Type B pancreatic cell (in vitro differentiated cells): ENCODE results near the gene CCDC9. TPM values are rescaled to one million over a fixed set of nuclear protein-coding genes. Genes with fewer than 3 reads are reported as not detected.
A peak's percentile ranks its signal among the peaks of the same experiment; 100 is the strongest.

Experiments used
- DNase-seq: peaks from one replicate; pipeline ENCODE4 v3.0.0; 2021; ENCODE audit warnings: mixed read lengths; ENCODE audit not compliant: unreplicated experiment; ENCODE audit errors: extremely low spot score
- H3K27ac Mint-ChIP-seq: 2 replicates; pipeline ENCODE4 v1.8.0; 2021; ENCODE audit warnings: mild to moderate bottlenecking, mixed read lengths
- H3K27me3 Mint-ChIP-seq: 2 replicates; pipeline ENCODE4 v1.8.0; 2021; ENCODE audit warnings: mixed read lengths
- H3K36me3 Mint-ChIP-seq: 2 replicates; pipeline ENCODE4 v1.8.0; 2021; ENCODE audit warnings: mixed read lengths
- H3K4me1 Mint-ChIP-seq: one replicate; pipeline ENCODE4 v1.8.0; 2021; ENCODE audit warnings: mixed read lengths; ENCODE audit not compliant: unreplicated experiment
- H3K4me3 Mint-ChIP-seq: 2 replicates; pipeline ENCODE4 v1.8.0; 2021; ENCODE audit warnings: mild to moderate bottlenecking, mixed read lengths
- H3K9me3 Mint-ChIP-seq: 2 replicates; pipeline ENCODE4 v1.8.0; 2021; ENCODE audit warnings: mixed read lengths
- total RNA-seq: library from RNA; stranded (reverse); gene quantifications from 2 replicates; pipeline ENCODE4 v1.2.1, GENCODE V29; 2021; ENCODE audit warnings: low replicate concordance
- TF ChIP-seq, protein P1 (sequence below): fragments of 200-600 bp; sonication (generic); conservative IDR thresholded peaks from 2 replicates; pipeline ENCODE4 v1.5.0; 2021; ENCODE audit warnings: antibody characterized with exemption, mild to moderate bottlenecking

The CCDC9 gene
- total RNA-seq, 1 donor from 2014 or later, result 22.4 TPM

DNA sequence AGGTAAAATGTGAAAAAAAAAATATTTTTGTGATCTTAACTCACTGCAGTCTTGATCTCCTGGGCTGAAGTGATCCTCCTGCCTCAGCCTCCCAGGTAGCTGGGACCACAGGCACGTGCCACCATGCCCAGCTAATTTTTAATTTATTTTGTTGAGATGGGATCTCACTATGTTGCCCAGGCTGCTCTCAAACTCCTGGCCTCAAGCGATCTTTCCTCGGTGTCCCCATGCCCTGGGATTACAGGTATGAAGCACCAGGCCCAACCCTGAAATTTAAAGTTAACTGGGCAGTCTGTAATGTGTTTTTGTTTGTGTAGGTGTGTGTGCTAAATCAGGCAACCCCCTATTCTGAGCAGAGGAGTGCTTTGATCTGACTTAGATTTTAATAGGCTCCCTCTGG, 50.0 kb downstream of the CCDC9 start:
- H3K9me3 Mint-ChIP-seq, result peaks cover 5% of the 10 kb centered on the region
- no peak for DNase-seq
- peaks cover 15% of the 10 kb centered on the region for H3K27me3 Mint-ChIP-seq
- H3K36me3 Mint-ChIP-seq, result no peaks in the 10 kb centered on the region
- H3K4me1 Mint-ChIP-seq, result peaks cover 3% of the 10 kb centered on the region
- no peak overlapping the region for H3K27ac Mint-ChIP-seq
- TF ChIP-seq, protein P1, sequence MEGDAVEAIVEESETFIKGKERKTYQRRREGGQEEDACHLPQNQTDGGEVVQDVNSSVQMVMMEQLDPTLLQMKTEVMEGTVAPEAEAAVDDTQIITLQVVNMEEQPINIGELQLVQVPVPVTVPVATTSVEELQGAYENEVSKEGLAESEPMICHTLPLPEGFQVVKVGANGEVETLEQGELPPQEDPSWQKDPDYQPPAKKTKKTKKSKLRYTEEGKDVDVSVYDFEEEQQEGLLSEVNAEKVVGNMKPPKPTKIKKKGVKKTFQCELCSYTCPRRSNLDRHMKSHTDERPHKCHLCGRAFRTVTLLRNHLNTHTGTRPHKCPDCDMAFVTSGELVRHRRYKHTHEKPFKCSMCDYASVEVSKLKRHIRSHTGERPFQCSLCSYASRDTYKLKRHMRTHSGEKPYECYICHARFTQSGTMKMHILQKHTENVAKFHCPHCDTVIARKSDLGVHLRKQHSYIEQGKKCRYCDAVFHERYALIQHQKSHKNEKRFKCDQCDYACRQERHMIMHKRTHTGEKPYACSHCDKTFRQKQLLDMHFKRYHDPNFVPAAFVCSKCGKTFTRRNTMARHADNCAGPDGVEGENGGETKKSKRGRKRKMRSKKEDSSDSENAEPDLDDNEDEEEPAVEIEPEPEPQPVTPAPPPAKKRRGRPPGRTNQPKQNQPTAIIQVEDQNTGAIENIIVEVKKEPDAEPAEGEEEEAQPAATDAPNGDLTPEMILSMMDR, result no peak
- H3K4me3 Mint-ChIP-seq, result no peak overlapping the region

DNA sequence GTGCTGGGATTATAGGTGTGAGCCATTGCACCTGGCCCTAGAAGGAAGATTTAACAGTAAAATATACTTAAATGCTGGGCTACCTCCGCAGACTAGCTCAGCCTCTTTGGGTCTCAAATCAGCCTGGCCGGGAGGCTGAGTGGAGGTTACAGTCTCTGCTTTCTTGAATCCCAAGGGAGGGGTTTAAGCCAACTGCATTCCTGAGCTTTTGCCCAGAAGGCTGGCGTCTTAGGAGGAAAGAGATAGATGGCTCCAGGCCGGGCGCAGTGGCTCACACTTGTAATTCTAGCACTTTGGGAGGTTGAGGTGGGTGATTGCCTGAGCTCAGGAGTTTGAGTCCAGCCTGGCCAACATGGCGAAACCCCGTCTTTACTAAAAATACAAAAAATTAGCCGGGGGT, 52.7 kb downstream of the CCDC9 start:
- H3K27ac Mint-ChIP-seq, result peak overlapping the region; percentile 69
- peaks cover 3% of the 10 kb centered on the region for H3K4me1 Mint-ChIP-seq
- no peak for DNase-seq
- H3K4me3 Mint-ChIP-seq, result no peak overlapping the region
- H3K36me3 Mint-ChIP-seq, result no peaks in the 10 kb centered on the region
- TF ChIP-seq, protein P1, result no peak
- peaks cover 15% of the 10 kb centered on the region for H3K27me3 Mint-ChIP-seq
- H3K9me3 Mint-ChIP-seq, result peaks cover 5% of the 10 kb centered on the region

DNA sequence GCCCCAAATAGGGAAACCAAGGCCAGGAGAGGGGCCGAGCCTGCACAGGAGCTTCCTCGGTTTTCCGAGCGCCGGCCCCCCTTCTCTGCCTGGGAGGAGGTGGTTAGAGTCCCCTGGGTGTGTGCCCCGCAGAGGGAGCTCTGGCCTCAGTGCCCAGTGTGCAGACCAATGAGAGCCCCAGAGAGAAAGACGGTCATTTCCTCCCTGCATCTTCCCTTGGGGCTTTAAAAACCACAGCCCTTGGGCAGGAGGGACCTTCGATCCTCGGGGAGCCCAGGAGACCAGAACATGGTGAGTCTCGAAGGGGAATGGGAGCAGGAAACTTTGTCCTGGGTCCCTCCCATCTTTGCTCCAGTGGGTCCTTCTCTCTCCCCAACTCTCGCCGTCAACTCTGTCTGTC, 53.3 kb downstream of the CCDC9 start, which contains the start of gene C5AR1:
Gene C5AR1 (plus strand): TSS at position 254 of the 400 bp plus-strand sequence. CDS start 35 bp downstream, at position 289.
- Mint-ChIP-seq H3K36me3 (no peaks in the 10 kb centered on the region), H3K4me3 (no peak within 1 kb of the TSS), H3K4me1 (peaks cover 3% of the 10 kb centered on the region), H3K27me3 (peaks cover 15% of the 10 kb centered on the region), H3K9me3 (peaks cover 5% of the 10 kb centered on the region), H3K27ac (peak within 1 kb of the TSS; percentile 75)
- TF ChIP-seq, protein P1, result no peak
- no peak for DNase-seq

DNA sequence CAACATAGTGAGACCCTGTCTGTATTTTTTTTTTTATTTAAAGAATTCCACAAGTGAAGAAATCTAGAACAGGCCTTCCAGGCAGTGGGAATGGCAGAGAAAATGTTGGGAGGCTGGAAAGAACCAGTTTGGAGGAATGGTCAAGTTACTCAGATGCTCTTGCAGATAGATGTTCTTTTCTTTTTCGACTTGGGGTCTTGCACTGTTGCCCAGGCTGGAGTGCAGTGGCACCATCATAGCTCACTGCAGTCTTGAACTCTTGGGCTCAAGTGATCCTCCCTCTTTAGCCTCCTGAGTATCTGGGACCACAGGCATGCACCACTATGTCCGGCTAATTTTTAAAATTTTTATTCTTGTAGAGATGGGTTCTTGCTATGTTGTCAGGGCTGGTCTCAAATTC, 54.0 kb downstream of the CCDC9 start:
- TF ChIP-seq, protein P1, result no peak
- Mint-ChIP-seq H3K4me3 (no peak overlapping the region), H3K36me3 (no peaks in the 10 kb centered on the region), H3K27ac (no peak overlapping the region), H3K27me3 (peaks cover 15% of the 10 kb centered on the region), H3K4me1 (peaks cover 2% of the 10 kb centered on the region), H3K9me3 (peaks cover 6% of the 10 kb centered on the region)
- no peak for DNase-seq

DNA sequence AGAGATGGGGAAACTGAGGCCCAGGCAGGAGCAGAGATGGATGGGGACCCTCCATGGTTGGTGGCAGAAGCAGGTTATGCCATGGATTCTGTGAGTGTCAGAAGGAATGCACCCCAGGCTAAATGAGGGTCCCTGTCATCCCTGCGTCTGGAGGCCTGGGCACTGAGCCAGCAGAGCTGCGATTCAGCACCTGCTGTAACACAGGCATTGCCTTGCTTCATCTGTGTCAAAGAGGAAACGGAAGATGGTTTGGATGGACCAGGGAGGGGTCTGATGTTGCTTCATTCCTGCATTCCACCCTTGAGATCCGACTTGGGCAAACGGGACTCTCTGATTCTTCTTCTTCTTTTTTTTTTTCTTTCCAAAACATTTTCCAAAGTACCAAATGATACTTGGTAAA, 54.5 kb downstream of the CCDC9 start:
- Mint-ChIP-seq H3K27ac (peak overlapping the region; percentile 75), H3K9me3 (peaks cover 6% of the 10 kb centered on the region), H3K36me3 (no peaks in the 10 kb centered on the region), H3K4me1 (no peaks in the 10 kb centered on the region), H3K27me3 (peaks cover 18% of the 10 kb centered on the region), H3K4me3 (no peak overlapping the region)
- no peak for DNase-seq
- TF ChIP-seq, protein P1, result no peak
